Stimulated activated CD4-positive, alpha-beta T cell treated with anti-CD3 and anti-CD28 coated beads, Interleukin-2, amount 100 ng/mL, for 4 hours (primary cell): Measurements from ENCODE around the gene USP44.
"Not testable (repeated sequence)": the region's sequence is repeated elsewhere in the genome, so short reads cannot be mapped to it uniquely, and the experiment has no call there.

Experiments used
- DNase-seq: peaks from one replicate; pipeline ENCODE4 v3.0.0-alpha.2; 2020; ENCODE audit warnings: low read depth

USP44 gene

DNA sequence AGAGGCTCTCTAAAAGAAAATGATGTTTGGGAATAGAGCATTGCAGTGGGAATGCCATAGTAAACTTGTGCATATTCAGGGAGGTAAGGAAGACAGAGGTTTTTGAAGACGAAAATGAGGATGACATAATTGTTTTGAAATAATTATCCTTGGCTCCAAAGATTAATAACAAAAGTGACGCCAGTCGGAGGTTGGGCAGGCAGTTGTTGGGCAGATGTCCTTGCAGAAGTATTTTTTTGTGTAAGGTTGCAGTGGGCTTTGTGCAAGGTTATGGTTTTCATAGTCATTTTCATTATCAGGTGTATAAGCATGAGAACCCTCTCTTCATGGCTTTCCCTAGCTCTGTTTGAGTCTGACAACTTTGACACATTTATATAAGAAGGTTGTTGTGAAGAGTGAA is 42.0 kb downstream of the USP44 start:
- no peak for DNase-seq

DNA sequence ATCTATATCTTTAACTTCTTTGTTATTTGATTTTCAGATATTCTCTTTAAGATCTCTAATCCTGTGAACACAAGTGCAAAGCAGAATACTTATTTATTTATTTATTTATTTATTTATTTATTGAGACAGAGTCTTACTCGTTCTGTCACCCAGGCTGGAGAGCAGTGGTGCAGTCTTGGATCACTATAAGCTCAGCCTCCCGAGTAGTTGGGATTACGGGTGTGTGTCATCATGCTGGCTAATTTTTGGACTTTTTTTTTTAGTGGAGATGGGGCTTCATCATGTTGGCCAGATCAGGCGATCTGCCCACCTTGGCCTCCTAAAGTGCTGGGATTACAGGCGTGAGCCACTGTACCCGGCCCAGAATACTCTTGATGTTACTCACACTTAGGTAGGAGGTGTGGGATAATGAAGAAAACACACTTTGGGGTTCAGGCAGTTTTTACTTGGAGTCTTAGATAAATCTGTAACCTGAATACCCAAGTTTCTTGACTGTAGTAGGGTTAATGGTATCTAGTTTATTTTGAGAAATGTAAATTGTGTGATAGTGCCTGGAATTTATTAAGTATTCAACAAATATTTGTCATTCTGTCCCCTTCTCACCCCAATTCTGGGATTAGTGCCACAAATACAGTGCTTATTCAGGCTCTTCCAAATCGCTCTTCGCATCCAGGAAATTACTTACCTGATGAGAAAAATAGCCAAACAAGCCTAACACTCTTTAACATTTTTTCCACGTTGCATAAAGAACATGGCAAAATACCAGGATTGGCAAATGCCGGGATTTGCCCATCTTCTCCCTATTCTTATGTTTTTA is 44.4 kb downstream of the USP44 start:
- no peak for DNase-seq

- no peak for DNase-seq
These were observed 46.2 kb downstream of the USP44 start for GRCh38 chr12:95505039-95505438.

GRCh38 chr12:95504140-95504539 is 47.1 kb downstream of the USP44 start:
- DNase-seq = no peak

- no peak for DNase-seq
These were observed 51.5 kb downstream of the USP44 start for GRCh38 chr12:95499772-95500171.

DNA sequence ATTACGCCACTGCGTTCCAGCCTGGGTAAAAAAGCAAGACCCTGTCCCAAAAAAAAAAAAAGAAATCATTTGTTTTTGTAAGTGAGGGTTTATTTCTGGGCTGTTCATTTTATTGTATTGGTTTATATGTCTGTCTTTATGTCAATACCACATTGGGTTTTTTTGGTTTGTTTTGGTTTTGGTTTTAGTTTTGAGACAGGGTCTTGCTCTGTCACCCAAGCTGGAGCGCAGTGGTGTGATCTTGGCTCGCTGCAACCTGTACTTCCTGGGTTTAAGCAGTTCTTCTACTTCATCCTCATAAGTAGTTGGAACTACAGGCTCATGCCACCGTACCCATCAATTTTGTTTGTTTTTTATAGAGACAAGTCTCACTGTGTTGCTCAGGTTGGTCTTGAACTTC is 52.3 kb downstream of the USP44 start:
- no peak for DNase-seq

DNA sequence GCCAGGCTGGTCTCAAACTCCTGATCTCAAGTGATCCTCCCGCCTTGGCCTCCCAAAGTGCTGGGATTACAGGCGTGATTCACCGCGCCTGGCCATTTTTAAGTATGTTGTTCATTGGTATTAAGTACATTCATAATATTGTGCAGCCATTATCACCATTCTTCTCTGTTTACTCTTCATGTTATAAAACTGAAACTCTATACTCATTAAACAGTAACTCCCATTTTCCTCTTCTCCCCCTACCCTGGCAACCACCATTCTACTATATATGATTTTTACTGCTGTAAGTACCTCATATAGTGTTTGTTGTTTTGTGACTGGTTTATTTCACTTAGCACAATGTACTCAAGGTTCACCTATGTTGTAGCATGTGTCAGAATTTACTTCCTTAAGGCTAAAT is 54.2 kb downstream of the USP44 start:
- no peak for DNase-seq

DNA sequence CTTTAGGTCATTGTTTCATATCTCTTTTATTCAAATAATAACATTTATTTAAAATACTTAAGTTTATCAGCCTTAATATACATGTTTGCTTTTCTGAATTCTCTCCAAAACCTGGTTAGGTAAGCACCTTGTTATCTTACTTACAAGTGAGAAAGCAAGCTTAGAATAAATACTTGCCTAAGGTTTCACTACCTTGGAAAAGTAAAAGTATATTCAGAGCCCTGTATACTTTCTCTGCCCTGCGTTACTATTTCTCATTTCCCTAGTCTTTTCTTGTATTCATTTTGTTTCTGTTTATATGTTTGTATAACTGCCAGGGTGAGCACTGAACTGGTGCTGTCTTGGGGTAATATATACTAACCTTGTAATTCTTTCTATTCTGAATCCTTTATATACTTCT is 55.8 kb downstream of the USP44 start:
- DNase-seq = no peak

GRCh38 chr12:95494888-95495287 is 56.4 kb downstream of the USP44 start:
- DNase-seq = no peak

- DNase-seq = no peak
These were observed 58.8 kb downstream of the USP44 start for GRCh38 chr12:95492462-95492861.

DNA sequence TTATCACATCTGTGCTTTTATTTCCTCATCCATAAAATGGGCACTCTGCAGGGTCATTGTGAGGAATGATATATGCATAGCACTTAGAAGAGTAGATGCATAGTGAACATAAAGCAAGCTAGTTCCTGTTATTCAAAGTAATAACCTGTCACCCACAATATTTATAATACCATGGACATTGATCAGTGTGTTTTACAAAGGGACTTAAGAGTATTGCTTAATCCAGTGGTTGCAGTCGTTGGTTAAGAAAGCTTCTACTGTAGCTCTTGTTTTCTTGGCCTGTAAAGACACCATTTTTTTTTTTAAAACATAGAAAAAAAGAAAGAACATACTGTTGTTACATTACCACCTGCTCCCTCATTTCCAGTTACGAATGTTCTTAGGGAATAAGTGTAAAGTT is 64.3 kb downstream of the USP44 start:
- no peak for DNase-seq

DNA sequence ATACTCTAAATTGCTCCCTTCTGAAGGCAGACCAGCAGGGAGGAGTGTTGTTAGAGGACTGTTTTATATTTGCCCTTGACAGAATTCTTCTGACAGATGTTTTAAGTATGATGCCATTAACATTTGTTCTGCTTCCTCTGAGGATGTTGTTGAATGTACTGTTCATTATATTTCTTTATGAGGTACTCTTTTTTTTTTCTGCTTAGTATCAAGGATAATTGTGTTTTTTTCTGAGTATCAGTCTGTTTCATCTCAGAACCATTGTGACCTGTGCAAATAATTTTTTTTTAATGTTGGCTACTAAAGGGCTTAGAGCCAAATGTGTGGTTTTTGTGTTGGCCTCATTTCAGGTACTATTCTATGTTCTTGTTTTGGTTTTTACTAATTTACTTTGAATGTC is 66.8 kb downstream of the USP44 start:
- no peak for DNase-seq

GRCh38 chr12:95482564-95482963 is 68.7 kb downstream of the USP44 start:
- DNase-seq = not testable (repeated sequence)

- DNase-seq = no peak
These were observed 69.4 kb downstream of the USP44 start for GRCh38 chr12:95481888-95482287.

- no peak for DNase-seq
These were observed 70.2 kb downstream of the USP44 start for GRCh38 chr12:95481072-95481471.

GRCh38 chr12:95480230-95480629 is 71.0 kb downstream of the USP44 start:
- DNase-seq = no peak

- no peak for DNase-seq
These were observed 76.7 kb downstream of the USP44 start for GRCh38 chr12:95474660-95474958.

DNA sequence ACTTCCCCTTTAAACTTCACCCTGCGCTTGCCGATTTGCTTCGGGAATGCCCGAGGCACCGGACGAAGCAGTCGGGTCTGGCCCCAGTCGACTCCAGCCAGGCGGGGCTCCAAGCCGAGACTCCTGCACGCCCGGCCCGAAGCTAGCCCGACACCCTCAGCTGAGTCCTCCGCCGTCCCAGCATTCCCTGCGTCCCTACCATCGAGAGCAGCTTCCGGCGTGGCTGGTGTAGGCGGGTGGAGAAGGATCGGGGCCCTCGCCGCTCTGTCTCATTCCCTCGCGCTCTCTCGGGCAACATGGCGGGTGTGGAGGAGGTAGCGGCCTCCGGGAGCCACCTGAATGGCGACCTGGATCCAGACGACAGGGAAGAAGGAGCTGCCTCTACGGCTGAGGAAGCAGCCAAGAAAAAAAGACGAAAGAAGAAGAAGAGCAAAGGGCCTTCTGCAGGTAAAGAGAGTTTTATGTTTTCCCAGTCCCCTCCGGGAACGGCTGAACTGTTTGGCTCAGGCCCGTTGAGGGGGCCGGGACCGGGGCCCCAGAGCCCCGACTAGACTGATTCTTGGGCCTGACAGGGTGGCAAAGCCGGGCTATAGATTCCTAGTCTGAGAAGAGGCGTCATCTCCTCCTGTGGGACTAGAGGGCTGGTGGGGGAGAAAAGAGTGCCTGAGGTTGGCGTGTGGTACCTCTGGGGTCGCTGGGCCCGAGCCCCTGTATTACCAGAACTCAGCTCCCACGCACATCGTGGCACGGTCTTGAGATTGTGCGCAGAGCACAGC is 77.2 kb downstream of the USP44 start, which contains the start of gene METAP2:
Gene METAP2, plus strand, starts transcription at position 269 of the 776 bp plus-strand sequence. Its CDS starts 28 bp downstream, at position 297.
- peak; percentile 90 for DNase-seq

DNA sequence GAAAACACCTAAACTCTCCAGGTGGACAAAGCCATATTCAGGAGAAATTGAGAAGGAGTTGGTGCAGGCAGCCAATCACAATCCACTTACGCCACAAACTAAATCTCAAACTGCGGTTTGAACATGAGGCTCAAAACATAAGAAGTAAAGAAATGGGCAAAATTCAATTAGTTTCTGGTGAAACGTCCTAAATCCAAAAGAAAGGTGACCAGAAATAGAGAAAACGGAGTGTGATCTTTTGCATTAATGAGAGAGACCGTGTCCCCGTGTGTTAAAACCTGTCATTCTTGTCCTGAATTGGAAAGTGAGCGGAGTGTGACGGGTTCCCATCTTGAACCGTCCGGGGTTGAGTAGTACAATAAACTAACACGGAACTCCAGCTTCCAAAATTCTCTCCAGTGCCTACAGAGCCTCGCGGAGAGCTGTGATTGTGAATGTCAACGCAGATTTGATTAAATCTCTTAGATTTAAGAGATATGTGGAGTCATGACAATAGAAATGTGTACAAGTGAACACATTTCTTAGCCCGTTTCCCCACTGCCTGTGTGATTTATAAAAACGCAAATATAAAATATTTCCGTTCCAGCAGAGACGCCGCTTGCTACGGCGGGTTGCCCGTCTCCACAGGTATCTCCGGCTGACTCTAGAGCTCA is 77.9 kb downstream of the USP44 start:
- DNase-seq = no peak

GRCh38 chr12:95470300-95470699 is 81.0 kb downstream of the USP44 start:
- DNase-seq = no peak
